Thoracic aorta (tissue), 2 donors: Measurements from ENCODE around the gene SEC61A1. TPM values are rescaled to one million over a fixed set of nuclear protein-coding genes. Genes with fewer than 3 reads are reported as not detected.

ENCODE experiments used
- ATAC-seq: fragments of 150-250 bp; one replicate; pipeline ENCODE4 v1.8.0; 2017; ENCODE audit warnings: low read depth; ENCODE audit not compliant: insufficient number of reproducible peaks, low FRiP score
- DNase-seq: peaks from one replicate; pipeline ENCODE4 v3.0.0-alpha.2; 2020; ENCODE audit warnings: low spot score
- H3K27ac ChIP-seq, 2 donors: fragments of 200-600 bp; sonication (generic); 1 replicate in 1 of 2; 2 replicates in 1 of 2; pipeline ENCODE4 v1.5.1; 2016; ENCODE audit warnings: mild to moderate bottlenecking in 2 of 2, moderate library complexity in 2 of 2
- H3K27me3 ChIP-seq: fragments of 200-600 bp; sonication (generic); replicated peaks from 2 replicates; pipeline ENCODE4 v1.6.0; 2016; ENCODE audit warnings: mild to moderate bottlenecking; ENCODE audit not compliant: insufficient read depth
- H3K36me3 ChIP-seq: fragments of 200-600 bp; sonication (generic); one replicate; pipeline ENCODE4 v1.5.1; 2016
- H3K4me1 ChIP-seq, 2 donors: fragments of 200-600 bp; sonication (generic); 1 replicate in 1 of 2; 2 replicates in 1 of 2; pipeline versions ENCODE4 v1.5.1 to v1.6.0; 2016; ENCODE audit warnings: low read depth in 2 of 2, mild to moderate bottlenecking in 1 of 2; ENCODE audit not compliant: control insufficient read depth in 1 of 2
- H3K4me3 ChIP-seq: fragments of 200-600 bp; sonication (generic); 2 replicates; pipeline ENCODE4 v1.5.1; 2016; ENCODE audit warnings: mild to moderate bottlenecking
- H3K9me3 ChIP-seq: fragments of 200-600 bp; sonication (generic); 2 replicates; pipeline ENCODE4 v1.5.1; 2016
- CTCF ChIP-seq: fragments of 200-600 bp; sonication (generic); IDR thresholded peaks from one replicate; pipeline ENCODE4 v1.5.1; 2019; ENCODE audit warnings: antibody characterized with exemption
- total RNA-seq, 2 donors: library from RNA; depleted of rRNA; stranded (reverse); fragments of >200 nt; gene quantifications; one replicate each; pipeline versions ENCODE4 v1.1.0 to v1.2.3, GENCODE V29; 2016

SEC61A1 gene
- total RNA-seq, 2 donors from 2014 or later, result 149 to 182 TPM

GRCh38 chr3:128080323-128081080, 28.3 kb downstream of the SEC61A1 start:
- Histone ChIP-seq H3K27ac (no peak overlapping the region), H3K4me3 (no peak overlapping the region), H3K4me1 (peaks cover 5 to 34% of the 10 kb centered on the region in 2 donors), H3K36me3 (no peaks in the 10 kb centered on the region), H3K9me3 (no peaks in the 10 kb centered on the region), H3K27me3 (no peaks in the 10 kb centered on the region)
- TF ChIP-seq CTCF, result no peak
- ATAC-seq, result no peak
- DNase-seq, result no peak

- Histone ChIP-seq H3K4me3 (no peak overlapping the region), H3K27ac (no peak overlapping the region), H3K9me3 (no peaks in the 10 kb centered on the region), H3K36me3 (no peaks in the 10 kb centered on the region), H3K27me3 (no peaks in the 10 kb centered on the region), H3K4me1 (peaks cover 3 to 28% of the 10 kb centered on the region in 2 donors)
- ATAC-seq (no peak), DNase-seq (no peak)
- no peak for TF ChIP-seq CTCF
Measured at GRCh38 chr3:128081226-128081625, 29.0 kb downstream of the SEC61A1 start.

GRCh38 chr3:128081846-128082245, 29.6 kb downstream of the SEC61A1 start:
- Histone ChIP-seq H3K4me1 (peaks cover 0 to 23% of the 10 kb centered on the region in 2 donors), H3K4me3 (no peak overlapping the region), H3K9me3 (no peaks in the 10 kb centered on the region), H3K27ac (no peak overlapping the region), H3K36me3 (no peaks in the 10 kb centered on the region), H3K27me3 (no peaks in the 10 kb centered on the region)
- no peak for TF ChIP-seq CTCF
- ATAC-seq (no peak), DNase-seq (no peak)

GRCh38 chr3:128082546-128082945, 30.3 kb downstream of the SEC61A1 start:
- ATAC-seq, result no peak
- H3K36me3 ChIP-seq, result peaks cover 3% of the 10 kb centered on the region
- H3K4me3 ChIP-seq, result no peak overlapping the region
- no peak for DNase-seq
- H3K9me3 ChIP-seq, result no peaks in the 10 kb centered on the region
- no peaks in the 10 kb centered on the region for H3K27me3 ChIP-seq
- no peak for TF ChIP-seq CTCF
- H3K4me1 ChIP-seq, result peaks cover 0 to 23% of the 10 kb centered on the region in 2 donors
- no peak overlapping the region for H3K27ac ChIP-seq

GRCh38 chr3:128083396-128083795, 31.2 kb downstream of the SEC61A1 start:
- Histone ChIP-seq H3K27me3 (no peaks in the 10 kb centered on the region), H3K9me3 (no peaks in the 10 kb centered on the region), H3K4me3 (no peak overlapping the region), H3K36me3 (peaks cover 3% of the 10 kb centered on the region), H3K27ac (no peak overlapping the region), H3K4me1 (peaks cover 0 to 23% of the 10 kb centered on the region in 2 donors)
- DNase-seq (no peak), ATAC-seq (no peak)
- no peak for TF ChIP-seq CTCF
